Astrocyte (in vitro differentiated cells and primary cell): ENCODE results near the gene DSE. TPM values are rescaled to one million over a fixed set of nuclear protein-coding genes. Genes with fewer than 3 reads are reported as not detected.
A peak's percentile ranks its signal among the peaks of the same experiment; 100 is the strongest.

Source experiments
- DNase-seq: peaks from one replicate; pipeline ENCODE4 v3.0.0-alpha.2; 2010; ENCODE audit warnings: low read depth
- FAIRE-seq: peaks from 2 replicates; lab custom pipeline; 2011; peaks lifted over from hg19 to GRCh38; lab: Jason Lieb, UNC
- H2AFZ ChIP-seq: 2 replicates; pipeline ENCODE4 v1.6.0; 2012; ENCODE audit warnings: low read depth, low read length, inconsistent platforms
- H3K27ac ChIP-seq: 2 replicates; pipeline ENCODE4 v1.5.1; 2011; ENCODE audit warnings: low read depth, low read length, inconsistent platforms
- H3K27me3 ChIP-seq: 2 replicates; pipeline ENCODE4 v1.6.0; 2011; ENCODE audit warnings: low read length, inconsistent platforms; ENCODE audit not compliant: insufficient read depth
- H3K36me3 ChIP-seq: 2 replicates; pipeline ENCODE4 v1.5.1; 2011; ENCODE audit warnings: low read length, inconsistent platforms; ENCODE audit not compliant: insufficient read depth
- H3K4me1 ChIP-seq: 2 replicates; pipeline ENCODE4 v1.5.1; 2011; ENCODE audit warnings: low read length, inconsistent platforms; ENCODE audit not compliant: insufficient read depth
- H3K4me2 ChIP-seq: 2 replicates; pipeline ENCODE4 v1.6.0; 2012; ENCODE audit warnings: low read length, inconsistent platforms
- H3K4me3 ChIP-seq: 2 replicates; pipeline ENCODE4 v1.5.1; 2011; ENCODE audit warnings: low read depth, mild to moderate bottlenecking, low read length, inconsistent platforms; ENCODE audit not compliant: insufficient read depth
- H3K79me2 ChIP-seq: 2 replicates; pipeline ENCODE4 v1.6.0; 2012; ENCODE audit warnings: mild to moderate bottlenecking, low read length, inconsistent platforms; ENCODE audit not compliant: insufficient read depth
- H3K9ac ChIP-seq: 2 replicates; pipeline ENCODE4 v1.6.0; 2012; ENCODE audit warnings: mild to moderate bottlenecking, low read length, inconsistent platforms
- H3K9me3 ChIP-seq: 2 replicates; pipeline ENCODE4 v1.5.1; 2012; ENCODE audit warnings: low read depth, mild to moderate bottlenecking, low read length, inconsistent platforms; ENCODE audit not compliant: insufficient read depth
- H4K20me1 ChIP-seq: 2 replicates; pipeline ENCODE4 v1.6.0; 2012; ENCODE audit warnings: low read length, inconsistent platforms; ENCODE audit not compliant: insufficient read depth
- H3K27ac Mint-ChIP-seq: one replicate; pipeline ENCODE4 v1.8.0; 2021; ENCODE audit warnings: mild to moderate bottlenecking, mixed read lengths; ENCODE audit not compliant: unreplicated experiment
- H3K27me3 Mint-ChIP-seq: one replicate; pipeline ENCODE4 v1.8.0; 2021; ENCODE audit warnings: low read depth, mixed read lengths; ENCODE audit not compliant: unreplicated experiment
- H3K36me3 Mint-ChIP-seq: one replicate; pipeline ENCODE4 v1.8.0; 2021; ENCODE audit warnings: low read depth, mixed read lengths; ENCODE audit not compliant: unreplicated experiment
- H3K4me1 Mint-ChIP-seq: one replicate; pipeline ENCODE4 v1.8.0; 2021; ENCODE audit warnings: low read depth, mixed read lengths; ENCODE audit not compliant: unreplicated experiment
- H3K4me3 Mint-ChIP-seq: one replicate; pipeline ENCODE4 v1.8.0; 2021; ENCODE audit warnings: mild to moderate bottlenecking, moderate library complexity, mixed read lengths; ENCODE audit not compliant: unreplicated experiment
- H3K9me3 Mint-ChIP-seq: one replicate; pipeline ENCODE4 v1.8.0; 2021; ENCODE audit warnings: mild to moderate bottlenecking, mixed read lengths; ENCODE audit not compliant: unreplicated experiment
- CTCF ChIP-seq: IDR thresholded peaks from 2 replicates; pipeline ENCODE4 v1.5.1; 2011; ENCODE audit warnings: low read depth, mild to moderate bottlenecking, inconsistent platforms, low read length, moderate library complexity; ENCODE audit not compliant: insufficient read depth
- EZH2 ChIP-seq: IDR thresholded peaks from 2 replicates; pipeline ENCODE4 v1.6.1; 2012; ENCODE audit warnings: mild to moderate bottlenecking, low read length, inconsistent platforms; ENCODE audit not compliant: insufficient read depth
- total RNA-seq: library from RNA; stranded (reverse); gene quantifications from 2 replicates; pipeline ENCODE4 v1.2.1, GENCODE V29; 2021

The DSE gene
- total RNA-seq, 1 donor from 2014 or later, result 83.2 TPM

GRCh38 chr6:116419069-116419786, 48.5 kb downstream of the DSE start:
- no peaks in the 10 kb centered on the region for H3K27me3 ChIP-seq
- no peak overlapping the region for H2AFZ ChIP-seq
- H3K4me1 ChIP-seq, result no peaks in the 10 kb centered on the region
- H3K9me3 ChIP-seq, result no peaks in the 10 kb centered on the region
- FAIRE-seq (no peak), DNase-seq (no peak)
- no peak overlapping the region for H3K4me3 Mint-ChIP-seq
- H3K9ac ChIP-seq, result no peak overlapping the region
- peaks cover 12% of the 10 kb centered on the region for H3K36me3 Mint-ChIP-seq
- H3K9me3 Mint-ChIP-seq, result peaks cover 2% of the 10 kb centered on the region
- H3K4me1 Mint-ChIP-seq, result peaks cover 10% of the 10 kb centered on the region
- H3K27me3 Mint-ChIP-seq, result no peaks in the 10 kb centered on the region
- no peaks in the 10 kb centered on the region for H3K36me3 ChIP-seq
- H3K27ac ChIP-seq, result peak overlapping the region; percentile 24
- no peak overlapping the region for H3K4me2 ChIP-seq
- H3K27ac Mint-ChIP-seq, result peak overlapping the region; percentile 4
- no peak for TF ChIP-seq EZH2
- TF ChIP-seq CTCF, result no peak
- peaks cover 29% of the 10 kb centered on the region for H4K20me1 ChIP-seq
- no peak overlapping the region for H3K4me3 ChIP-seq
- H3K79me2 ChIP-seq, result peaks cover 58% of the 10 kb centered on the region

GRCh38 chr6:116420341-116420740, 49.6 kb downstream of the DSE start:
- Histone ChIP-seq H3K9ac (no peak overlapping the region), H3K27me3 (no peaks in the 10 kb centered on the region), H3K4me1 (no peaks in the 10 kb centered on the region), H3K27ac (no peak overlapping the region), H3K4me2 (no peak overlapping the region), H3K79me2 (peaks cover 51% of the 10 kb centered on the region), H3K36me3 (no peaks in the 10 kb centered on the region), H4K20me1 (peaks cover 27% of the 10 kb centered on the region), H3K4me3 (no peak overlapping the region), H3K9me3 (no peaks in the 10 kb centered on the region), H2AFZ (no peak overlapping the region)
- no peak for DNase-seq
- Mint-ChIP-seq H3K27ac (no peak overlapping the region), H3K4me3 (no peak overlapping the region), H3K4me1 (peaks cover 10% of the 10 kb centered on the region), H3K36me3 (peaks cover 3% of the 10 kb centered on the region), H3K27me3 (no peaks in the 10 kb centered on the region), H3K9me3 (peaks cover 2% of the 10 kb centered on the region)
- TF ChIP-seq EZH2, result no peak
- TF ChIP-seq CTCF, result no peak
- FAIRE-seq, result no peak

GRCh38 chr6:116422238-116422637, 51.5 kb downstream of the DSE start:
- Histone ChIP-seq H3K27me3 (no peaks in the 10 kb centered on the region), H3K9ac (no peak overlapping the region), H3K79me2 (peaks cover 38% of the 10 kb centered on the region), H3K36me3 (peaks cover 8% of the 10 kb centered on the region), H3K27ac (no peak overlapping the region), H3K4me1 (no peaks in the 10 kb centered on the region), H3K4me3 (no peak overlapping the region), H3K4me2 (no peak overlapping the region), H4K20me1 (peaks cover 18% of the 10 kb centered on the region), H2AFZ (no peak overlapping the region), H3K9me3 (no peaks in the 10 kb centered on the region)
- Mint-ChIP-seq H3K4me3 (no peak overlapping the region), H3K27ac (no peak overlapping the region), H3K4me1 (peaks cover 10% of the 10 kb centered on the region), H3K36me3 (peaks cover 3% of the 10 kb centered on the region), H3K9me3 (peaks cover 2% of the 10 kb centered on the region), H3K27me3 (no peaks in the 10 kb centered on the region)
- FAIRE-seq (no peak), DNase-seq (no peak)
- TF ChIP-seq EZH2, result no peak
- no peak for TF ChIP-seq CTCF
